GM18511 (cell line): ENCODE results near the gene RAD9A.
A peak's percentile ranks its signal among the peaks of the same experiment; 100 is the strongest.
"Not testable (repeated sequence)": the region's sequence is repeated elsewhere in the genome, so short reads cannot be mapped to it uniquely, and the experiment has no call there.

ENCODE experiments used
- ATAC-seq: cut with Tn5 transposase; IDR thresholded peaks from one replicate; pipeline ENCODE4 v1.9.1; 2021; ENCODE audit warnings: mild to moderate bottlenecking, moderate library complexity; ENCODE audit not compliant: unreplicated experiment

RAD9A gene

DNA sequence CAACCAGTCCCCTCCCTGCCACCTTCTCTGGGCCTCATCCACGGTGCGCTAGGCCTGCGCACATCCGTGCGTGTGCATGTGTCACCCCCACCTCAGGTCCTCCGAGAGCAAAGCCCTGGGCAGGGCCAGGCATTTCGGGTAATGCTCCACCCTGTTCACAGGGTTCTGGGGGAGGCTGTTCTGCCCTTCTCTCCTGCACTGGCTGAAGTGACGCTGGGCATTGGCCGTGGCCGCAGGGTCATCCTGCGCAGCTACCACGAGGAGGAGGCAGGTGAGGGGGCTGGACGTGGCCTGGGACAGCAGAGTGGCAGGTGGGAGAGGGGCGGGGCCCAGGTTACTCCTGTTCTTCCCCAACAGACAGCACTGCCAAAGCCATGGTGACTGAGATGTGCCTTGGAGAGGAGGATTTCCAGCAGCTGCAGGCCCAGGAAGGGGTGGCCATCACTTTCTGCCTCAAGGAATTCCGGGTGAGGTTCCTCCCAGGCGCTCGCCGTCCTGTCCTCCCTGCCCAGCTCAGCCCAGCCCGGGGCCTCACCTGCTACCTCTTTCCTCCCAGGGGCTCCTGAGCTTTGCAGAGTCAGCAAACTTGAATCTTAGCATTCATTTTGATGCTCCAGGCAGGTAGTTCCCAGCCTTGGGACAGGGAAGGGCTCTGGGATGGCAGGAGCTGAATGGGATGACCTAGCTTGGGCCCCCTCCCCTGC lies 3.9 kb downstream of the RAD9A start:
- ATAC-seq = no peak

DNA sequence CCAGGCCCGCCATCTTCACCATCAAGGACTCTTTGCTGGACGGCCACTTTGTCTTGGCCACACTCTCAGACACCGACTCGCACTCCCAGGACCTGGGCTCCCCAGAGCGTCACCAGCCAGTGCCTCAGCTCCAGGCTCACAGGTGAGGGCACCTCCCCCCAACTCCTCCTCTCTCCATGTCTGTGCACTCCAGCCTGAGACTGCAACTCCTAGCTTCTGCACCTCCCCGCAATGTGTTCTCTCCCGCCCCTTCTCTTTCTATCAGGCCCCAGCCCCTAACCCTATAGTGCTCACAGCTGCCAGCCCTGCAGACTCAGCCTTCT lies 4.4 kb downstream of the RAD9A start:
- no peak for ATAC-seq

DNA sequence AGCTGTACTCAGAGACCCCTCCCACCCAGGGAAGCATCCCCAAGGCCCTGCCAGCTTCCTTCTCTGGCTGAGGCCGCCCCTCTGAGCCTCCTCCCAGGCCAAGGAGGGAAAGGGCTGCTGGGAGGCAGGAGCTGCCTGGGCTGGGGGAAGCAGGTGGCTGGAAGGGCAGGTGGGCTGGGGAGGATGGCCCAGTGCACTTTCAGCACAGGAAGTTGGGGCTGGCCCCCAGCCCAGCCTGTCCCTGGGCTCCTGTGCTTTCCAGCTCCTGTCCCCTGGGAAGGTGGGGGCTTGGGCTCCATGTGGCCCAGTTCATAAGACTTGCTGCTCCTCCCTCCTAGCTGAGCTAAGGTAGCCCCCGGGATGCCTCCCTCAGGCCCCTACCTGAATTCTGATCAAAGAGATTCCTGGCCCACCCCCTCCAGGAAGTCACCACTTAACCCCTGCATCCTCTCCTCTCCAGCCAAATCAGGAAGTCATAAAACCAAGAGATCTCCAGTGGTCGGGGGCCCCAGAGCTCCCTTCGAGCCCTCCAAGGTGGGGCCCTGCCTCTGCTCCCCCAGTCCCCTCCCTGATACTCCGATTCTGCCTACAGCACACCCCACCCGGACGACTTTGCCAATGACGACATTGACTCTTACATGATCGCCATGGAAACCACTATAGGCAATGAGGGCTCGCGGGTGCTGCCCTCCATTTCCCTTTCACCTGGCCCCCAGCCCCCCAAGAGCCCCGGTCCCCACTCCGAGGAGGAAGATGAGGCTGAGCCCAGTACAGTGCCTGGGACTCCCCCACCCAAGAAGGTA lies 5.0 kb downstream of the RAD9A start:
- no peak for ATAC-seq

DNA sequence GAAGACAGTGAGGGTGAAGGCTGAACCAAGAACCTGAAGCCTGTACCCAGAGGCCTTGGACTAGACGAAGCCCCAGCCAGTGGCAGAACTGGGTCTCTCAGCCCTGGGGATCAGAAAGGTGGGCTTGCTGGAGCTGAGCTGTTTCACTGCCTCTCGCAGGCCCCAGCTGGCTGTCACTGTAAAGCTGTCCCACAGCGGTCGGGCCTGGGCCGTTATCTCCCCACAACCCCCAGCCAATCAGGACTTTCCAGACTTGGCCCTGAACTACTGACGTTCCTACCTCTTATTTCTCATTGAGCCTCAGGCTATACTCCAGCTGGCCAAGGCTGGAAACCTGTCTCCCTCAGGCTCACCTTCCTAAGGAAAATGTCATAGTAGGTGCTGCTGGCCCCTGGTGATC lies 5.8 kb downstream of the RAD9A start:
- no peak for ATAC-seq

DNA sequence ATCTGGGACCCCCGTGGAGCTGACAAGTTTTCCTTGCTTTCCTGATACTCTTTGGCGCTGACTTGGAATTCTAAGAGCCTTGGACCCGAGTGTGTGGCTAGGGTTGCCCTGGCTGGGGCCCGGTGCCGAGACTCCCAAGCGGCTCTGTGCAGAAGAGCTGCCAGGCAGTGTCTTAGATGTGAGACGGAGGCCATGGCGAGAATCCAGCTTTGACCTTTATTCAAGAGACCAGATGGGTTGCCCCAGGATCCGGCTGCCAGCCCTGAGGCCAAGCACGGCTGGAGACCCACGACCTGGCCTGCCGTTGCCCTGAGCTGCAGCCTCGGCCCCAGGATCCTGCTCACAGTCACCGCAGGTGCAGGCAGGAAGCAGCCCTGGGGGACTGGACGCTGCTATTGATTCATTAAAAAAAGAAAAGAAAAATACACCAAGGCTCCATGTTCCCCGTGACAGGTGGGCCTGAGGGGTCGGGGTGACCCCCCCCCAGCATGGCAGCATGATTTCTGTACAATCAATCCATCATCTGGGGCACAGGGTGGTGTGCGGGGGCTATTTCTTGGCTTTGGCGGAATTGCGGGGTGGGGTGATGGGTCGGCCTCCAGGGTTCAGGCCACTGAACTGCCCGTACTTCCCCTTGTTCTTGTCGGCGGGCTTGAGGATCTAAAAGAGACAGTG lies 6.3 kb downstream of the RAD9A start:
- ATAC-seq = no peak

DNA sequence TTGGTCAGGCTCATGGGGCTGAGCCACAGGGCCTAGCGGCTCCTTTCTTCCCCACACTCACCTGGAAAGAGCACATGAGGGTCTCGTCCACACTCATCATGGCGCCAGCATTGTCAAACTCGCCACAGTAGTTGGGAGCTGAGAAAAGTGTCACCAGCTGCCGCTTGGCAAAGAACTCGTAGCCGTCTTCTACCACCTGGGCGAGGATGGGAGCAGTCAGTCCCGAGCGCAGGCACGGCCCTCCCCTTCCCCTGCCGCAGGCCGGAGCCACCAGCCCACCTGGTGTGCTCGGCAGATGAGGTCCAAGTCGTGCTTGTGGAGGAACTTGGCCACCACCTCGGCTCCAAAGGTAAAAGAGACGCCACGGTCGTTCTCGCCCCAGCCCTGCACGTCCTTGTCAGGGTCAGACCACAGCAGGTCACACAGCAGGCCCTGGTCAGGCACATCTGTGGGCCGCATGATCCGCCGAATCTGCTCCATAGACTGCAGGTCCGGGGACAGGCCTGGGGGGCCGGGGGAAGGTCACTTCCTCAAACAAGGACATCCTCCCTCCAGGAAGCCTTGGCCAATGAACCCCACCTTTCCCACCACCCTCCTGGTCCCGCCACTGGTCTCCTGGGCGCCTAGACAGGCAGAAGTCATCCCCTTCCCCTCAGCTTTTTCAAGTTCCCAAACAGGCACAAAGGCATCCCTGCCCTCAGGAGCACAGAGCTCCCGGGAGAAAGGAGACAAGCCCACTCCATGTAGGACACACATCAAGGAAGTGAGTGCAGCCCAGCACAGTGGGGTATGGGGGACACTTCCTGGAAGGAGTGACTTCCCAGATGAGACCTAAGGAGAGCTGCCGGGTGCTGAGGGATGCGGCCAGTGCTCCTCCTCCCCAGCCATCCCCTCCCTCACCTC lies 7.1 kb downstream of the RAD9A start:
- no peak for ATAC-seq

DNA sequence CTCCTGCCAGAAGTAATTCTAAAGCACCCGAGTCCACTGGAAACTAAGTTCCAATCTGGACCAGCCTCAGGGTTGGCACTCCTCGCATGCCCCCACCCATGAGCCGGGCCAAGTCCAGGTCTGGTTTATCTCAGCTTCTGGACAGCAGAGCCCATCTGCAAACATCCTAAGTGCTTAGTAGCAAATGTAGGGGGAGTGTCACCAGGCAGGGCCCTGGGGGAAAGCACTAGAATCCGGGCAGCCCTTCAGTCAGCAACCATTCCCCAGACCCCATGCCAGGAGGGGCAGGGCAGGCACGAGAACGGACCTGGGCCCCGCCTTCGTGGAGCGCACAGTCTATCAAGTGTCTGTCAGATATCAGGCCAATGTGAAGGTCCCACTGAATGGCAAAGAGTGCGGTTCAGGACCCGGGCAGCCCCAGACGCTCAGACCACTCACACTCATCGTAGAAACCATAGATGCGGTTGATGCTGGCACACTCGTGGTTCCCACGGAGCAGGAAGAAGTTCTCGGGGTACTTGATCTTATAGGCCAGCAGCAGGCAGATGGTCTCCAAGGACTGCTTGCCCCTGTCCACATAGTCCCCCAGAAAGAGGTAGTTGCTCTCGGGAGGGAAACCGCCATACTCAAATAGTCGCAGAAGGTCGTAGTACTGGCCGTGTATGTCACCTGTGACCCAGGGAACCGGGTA lies 8.6 kb downstream of the RAD9A start:
- ATAC-seq = no peak

DNA sequence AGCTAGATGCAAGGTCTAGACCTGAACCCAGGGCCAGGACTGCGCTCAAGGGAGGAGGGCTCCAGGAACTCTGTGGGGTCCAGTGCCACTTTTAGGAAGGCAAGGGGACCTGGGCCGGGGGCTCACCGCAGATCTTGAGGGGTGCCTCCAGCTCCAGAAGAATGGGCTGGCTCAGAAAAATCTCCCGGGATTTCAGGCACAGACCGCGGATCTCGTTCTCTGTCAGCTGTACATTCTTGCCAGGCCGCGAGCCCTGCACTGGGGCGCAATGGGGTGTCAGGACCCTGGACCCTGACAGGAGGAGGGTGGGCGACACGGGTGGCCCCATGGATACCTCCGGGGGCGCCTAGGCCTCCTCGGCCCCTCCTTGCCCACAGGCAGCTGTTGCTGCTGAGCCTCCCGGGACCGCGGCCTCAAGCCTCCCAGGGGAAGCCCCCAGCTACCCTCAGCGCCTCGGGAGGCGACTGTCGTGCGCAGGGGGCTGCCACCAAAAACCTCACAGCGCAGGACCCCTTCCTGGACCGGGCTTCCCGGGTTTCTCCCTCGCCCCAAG lies 9.2 kb downstream of the RAD9A start:
- peak; percentile 23 for ATAC-seq

DNA sequence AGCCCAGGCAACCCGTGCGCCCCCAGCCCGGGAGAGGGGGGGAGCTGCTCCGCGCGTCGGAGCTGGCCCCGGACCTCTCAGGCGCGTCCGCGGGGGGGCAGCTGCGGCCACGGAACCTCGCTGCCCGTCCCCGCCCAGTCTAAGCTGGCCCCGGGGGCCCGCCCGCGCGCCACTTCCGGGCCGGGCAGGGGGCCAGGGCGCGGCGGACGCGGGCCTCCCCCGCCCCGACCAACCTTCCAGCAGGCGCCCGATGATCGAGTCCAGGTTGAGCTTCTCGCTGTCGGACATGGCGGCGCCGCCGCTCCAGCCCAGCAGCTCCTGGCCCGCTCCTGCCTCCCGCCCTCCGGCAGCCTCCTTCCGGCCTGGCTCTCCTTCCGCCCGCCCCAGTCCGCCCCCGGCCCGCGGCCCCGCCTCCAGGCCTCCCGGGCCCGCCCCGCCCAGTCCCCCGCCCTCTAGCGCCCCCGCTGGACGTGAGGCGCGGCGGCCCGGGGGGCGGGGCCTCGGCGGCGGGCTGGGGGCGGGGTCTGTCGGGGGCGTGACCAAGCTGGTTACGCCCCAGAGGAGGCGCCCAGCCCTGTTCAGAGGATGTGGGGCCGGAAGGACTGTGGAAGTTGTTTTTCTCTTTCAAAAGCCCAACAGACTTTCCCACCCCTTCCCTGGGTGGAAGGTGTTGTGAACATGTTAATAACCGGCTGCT lies 9.9 kb downstream of the RAD9A start, which contains the start of gene PPP1CA:
TSS of gene PPP1CA (minus strand) at position 364 of the 697 bp plus-strand sequence. CDS start at position 288, 76 bp downstream.
- ATAC-seq = peak; percentile 67

DNA sequence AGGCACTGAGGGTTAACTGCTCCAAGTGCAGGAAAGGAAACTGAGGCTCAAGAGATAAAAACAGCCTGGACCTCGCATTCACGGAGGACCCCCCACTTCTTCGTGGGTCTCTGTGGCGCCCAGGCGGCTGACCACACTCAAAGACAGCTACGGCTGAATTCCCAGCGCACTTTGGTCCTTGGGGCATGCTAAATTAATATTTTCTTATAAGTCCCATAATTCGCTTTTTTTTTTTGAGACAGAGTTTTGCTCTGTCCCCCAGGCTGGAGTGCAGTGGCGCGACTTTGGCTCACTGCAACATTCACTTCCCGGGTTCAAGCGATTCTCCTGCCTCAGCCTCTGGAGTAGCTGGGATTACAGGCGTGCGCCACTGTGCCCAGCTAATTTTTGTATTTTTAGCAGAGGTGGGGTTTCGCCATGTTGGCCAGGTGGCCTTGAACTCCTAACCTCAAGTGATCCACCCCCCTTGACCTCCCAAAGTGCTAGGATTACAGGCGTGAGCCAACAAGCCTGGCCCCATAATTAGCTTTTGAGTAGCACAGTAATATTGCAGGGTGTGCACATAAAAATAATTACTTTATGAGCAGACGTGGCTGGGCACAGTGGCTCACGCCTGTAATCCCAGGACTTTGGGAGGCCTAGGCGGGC lies 10.5 kb downstream of the RAD9A start:
- not testable (repeated sequence) for ATAC-seq

DNA sequence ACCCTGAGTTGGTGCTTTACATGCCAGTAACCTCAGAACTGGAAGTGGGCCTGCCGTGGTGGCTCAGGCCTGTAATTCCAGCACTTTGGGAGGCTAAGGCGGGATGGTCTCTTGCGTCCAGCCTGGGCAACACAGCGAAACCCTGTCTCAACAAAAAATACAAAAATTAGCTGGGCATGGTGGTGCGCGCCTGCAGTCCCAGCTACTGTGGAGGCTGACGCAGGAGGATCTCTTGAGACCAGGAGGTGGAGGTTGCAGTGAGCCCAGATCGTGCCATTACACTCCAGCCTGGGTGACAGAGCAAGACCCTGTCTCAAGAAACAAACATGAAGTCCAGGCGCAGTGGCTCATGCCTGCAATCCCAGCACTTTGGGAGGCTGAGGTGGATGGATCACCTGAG lies 11.3 kb downstream of the RAD9A start:
- not testable (repeated sequence) for ATAC-seq

DNA sequence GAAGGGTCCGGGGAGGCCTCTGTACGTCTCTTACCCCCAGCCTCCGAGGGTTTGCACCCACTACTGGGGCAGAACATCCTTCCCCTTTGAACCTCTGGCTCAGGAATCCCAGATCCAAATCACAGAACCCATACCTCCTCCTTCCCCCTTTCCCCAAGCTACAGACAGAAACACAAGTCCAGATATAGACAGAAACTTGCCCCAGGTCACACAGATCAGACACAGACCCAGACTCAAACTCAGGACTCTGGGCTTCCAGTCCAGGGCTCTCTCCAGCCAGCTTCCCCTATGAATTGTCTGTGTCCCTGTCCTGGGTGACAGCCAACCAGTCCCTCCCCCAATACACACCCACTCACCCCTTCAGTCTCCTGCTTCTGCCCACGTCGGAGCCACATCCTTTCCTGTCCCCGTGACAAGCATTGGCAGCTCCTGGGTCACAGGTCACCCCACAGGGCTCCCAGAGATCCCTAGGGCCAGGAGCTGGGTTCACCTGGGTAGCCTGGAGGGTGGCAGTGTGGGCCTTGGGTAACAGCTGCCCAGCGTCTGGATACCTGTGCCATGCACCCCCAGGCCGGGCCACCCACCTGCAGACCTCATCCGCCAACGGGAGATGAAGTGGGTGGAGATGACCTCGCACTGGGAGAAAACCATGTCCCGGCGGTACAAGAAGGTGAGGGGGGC lies 12.9 kb downstream of the RAD9A start:
- no peak for ATAC-seq

DNA sequence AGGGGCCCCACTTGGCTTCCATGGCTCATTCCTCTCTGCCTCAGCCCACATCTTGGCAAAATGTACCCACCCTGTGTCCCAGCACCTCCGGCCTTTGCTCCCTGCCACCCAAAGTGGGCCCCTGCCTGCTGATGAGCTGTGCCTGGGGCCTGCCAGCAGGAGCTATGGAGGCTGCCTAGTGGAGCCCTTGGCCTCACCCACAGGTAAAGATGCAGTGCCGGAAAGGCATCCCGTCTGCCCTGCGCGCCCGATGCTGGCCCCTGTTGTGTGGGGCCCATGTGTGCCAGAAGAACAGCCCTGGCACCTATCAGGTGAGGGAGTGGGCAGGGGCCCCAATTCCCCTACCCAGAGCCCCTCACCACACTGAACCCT lies 13.4 kb downstream of the RAD9A start:
- ATAC-seq = no peak

DNA sequence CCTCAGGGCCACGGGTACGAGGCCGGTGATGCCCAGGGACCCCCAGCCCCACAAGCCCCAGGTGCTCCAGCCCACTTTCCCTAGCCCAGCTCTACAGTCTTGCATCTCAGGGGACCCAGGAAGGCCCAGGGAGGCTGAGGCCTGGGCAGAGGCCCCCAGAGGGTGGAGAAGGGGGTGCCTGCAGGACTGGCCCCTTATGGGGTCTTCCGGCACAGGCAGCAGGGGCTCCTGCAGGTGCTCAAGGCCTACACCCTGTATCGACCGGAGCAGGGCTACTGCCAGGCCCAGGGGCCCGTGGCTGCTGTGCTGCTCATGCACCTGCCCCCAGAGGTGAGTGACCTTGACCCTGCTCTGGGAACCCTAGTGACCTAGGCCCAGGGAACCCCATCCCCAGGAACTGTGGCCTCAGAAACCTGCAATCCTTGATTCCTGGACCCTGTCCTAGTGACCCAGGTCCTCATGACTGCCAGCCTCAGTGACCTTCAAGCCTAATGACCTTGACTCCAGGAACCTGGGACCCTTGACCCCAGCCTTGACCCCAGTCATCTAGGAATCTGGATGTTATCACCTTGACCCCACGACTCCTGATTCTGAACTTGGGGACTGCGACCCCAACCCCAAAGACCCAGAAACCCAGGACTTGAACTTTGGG lies 14.0 kb downstream of the RAD9A start:
- no peak for ATAC-seq

DNA sequence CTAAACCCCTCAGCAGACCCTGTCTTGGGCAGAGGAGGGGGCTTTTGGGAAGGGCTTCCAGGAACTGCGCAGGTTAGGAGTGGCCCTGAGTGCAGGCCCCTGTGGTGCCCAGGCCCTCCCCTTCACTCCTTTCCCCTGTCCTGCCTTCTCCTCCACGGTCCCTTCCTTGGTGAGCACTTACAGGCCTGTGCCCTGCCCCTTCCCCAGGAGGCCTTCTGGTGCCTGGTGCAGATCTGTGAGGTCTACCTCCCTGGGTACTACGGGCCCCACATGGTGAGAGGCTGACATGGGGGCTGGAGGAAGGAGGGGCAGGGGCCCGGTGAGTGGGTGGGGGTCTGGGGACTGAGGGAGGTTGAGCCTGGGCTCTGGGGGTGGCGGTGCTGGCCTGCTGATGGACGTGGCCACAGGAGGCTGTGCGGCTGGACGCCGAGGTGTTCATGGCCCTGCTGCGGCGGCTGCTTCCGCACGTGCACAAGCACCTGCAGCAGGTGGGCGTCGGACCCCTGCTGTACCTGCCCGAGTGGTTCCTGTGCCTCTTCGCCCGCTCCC lies 14.7 kb downstream of the RAD9A start:
- ATAC-seq = no peak

DNA sequence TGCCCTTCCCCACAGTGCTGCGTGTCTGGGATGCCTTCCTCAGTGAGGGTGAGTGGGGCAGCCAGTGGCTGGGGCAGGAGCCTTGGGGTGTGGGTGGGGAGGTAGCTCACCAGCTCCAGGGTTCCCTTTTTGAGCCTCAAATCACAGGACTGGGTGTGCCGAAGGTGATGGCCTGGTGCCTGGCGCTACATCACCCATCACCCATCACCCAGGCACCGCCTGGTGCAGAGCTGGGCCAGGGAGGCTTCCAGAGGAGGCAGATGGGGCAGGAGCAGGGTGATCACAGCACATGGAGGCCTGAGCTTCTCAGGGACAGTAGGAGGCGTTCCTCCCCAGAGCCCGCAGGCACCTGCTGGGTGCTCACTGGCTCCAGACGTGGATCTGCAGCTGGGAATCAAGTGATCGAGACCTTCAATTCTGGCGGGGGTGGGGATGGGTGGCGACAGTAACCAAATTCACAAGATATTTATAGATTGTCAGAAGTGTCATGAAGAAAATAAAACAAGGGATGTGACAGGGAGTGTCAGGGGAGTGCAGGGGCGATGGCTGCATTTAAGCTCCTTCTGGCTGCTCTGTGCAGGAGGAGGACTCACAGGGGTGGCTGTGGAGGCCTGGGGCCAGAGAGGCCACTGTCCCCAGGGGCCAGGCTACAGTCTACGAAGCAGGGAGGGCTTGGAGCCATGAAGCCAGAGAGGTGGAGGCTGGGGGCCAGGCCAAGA lies 15.3 kb downstream of the RAD9A start:
- no peak for ATAC-seq

DNA sequence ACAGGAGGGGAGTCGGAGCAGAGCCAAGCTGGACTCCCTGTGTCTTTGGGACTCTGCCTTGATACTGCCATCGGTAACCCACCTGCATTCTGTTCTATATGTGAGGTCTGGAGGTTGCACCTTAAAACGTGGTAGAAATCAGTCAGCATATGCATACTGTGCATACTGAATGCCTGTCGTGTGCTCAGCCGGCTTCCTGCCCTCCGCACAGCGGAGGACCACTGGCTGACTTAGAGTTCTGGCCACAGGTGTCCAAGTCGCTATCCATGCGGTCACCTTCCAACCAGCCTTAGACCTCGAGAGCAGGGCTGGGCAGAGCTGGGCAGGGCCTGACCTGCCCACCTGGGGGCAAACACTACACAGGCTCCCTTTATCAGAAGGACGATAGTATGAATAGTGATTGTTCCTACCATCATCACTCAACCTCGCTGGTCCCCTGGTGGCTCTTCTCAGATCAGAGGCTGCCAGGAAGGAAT lies 15.9 kb downstream of the RAD9A start:
- no peak for ATAC-seq
